HEK293T (cell line): ENCODE measurements around the gene VPS26B.

Experiments used
- CTCF ChIA-PET: fragments of 350-600 bp; formaldehyde crosslinking; extraction: SDS; loops from one replicate; lab custom pipeline; 2021; ENCODE audit warnings: antibody characterized with exemption, inconsistent platforms; lab: Yijun Ruan, JAX
- POLR2A ChIA-PET: fragments of 350-600 bp; formaldehyde crosslinking; extraction: SDS; loops from one replicate; lab custom pipeline; 2020; ENCODE audit warnings: antibody characterized with exemption, inconsistent platforms; lab: Yijun Ruan, JAX
- DNase-seq: peaks from one replicate; pipeline ENCODE4 v3.0.0; 2012; ENCODE audit warnings: mixed read lengths; ENCODE audit errors: extremely low spot score
- ARNT ChIP-seq: fragments of 450-650 bp; IDR thresholded peaks from 2 replicates; pipeline ENCODE4 v1.6.1; 2017; ENCODE audit warnings: mild to moderate bottlenecking
- BHLHE40 ChIP-seq: fragments of 450-650 bp; IDR thresholded peaks from 2 replicates; pipeline ENCODE4 v1.6.1; 2016; ENCODE audit warnings: mild to moderate bottlenecking, moderate library complexity, borderline replicate concordance
- CTBP1 ChIP-seq: fragments of 450-650 bp; IDR thresholded peaks from 2 replicates; pipeline ENCODE4 v1.6.1; 2016; ENCODE audit warnings: borderline replicate concordance
- ELF4 ChIP-seq: fragments of 450-650 bp; IDR thresholded peaks from 2 replicates; pipeline ENCODE4 v1.6.1; 2017; ENCODE audit warnings: antibody characterized with exemption
- FOXA1 ChIP-seq: fragments of 450-650 bp; IDR thresholded peaks from 2 replicates; pipeline ENCODE4 v1.6.1; 2016; ENCODE audit warnings: mild to moderate bottlenecking
- FOXK2 ChIP-seq: fragments of 450-650 bp; IDR thresholded peaks from 2 replicates; pipeline ENCODE4 v1.6.1; 2016; ENCODE audit warnings: mild to moderate bottlenecking
- FOXM1 ChIP-seq: fragments of 450-650 bp; IDR thresholded peaks from 2 replicates; pipeline ENCODE4 v1.6.1; 2017; ENCODE audit warnings: mild to moderate bottlenecking, borderline replicate concordance
- HDGF ChIP-seq: fragments of 450-650 bp; IDR thresholded peaks from 2 replicates; pipeline ENCODE4 v1.6.1; 2017; ENCODE audit warnings: antibody characterized with exemption, borderline replicate concordance
- L3MBTL2 ChIP-seq: fragments of 450-650 bp; conservative IDR thresholded peaks from 2 replicates; pipeline ENCODE4 v1.6.1; 2016; ENCODE audit warnings: mild to moderate bottlenecking
- LEF1 ChIP-seq: fragments of 450-650 bp; IDR thresholded peaks from 2 replicates; pipeline ENCODE4 v1.6.1; 2017; ENCODE audit warnings: mild to moderate bottlenecking, borderline replicate concordance
- NFRKB ChIP-seq: fragments of 450-650 bp; IDR thresholded peaks from 2 replicates; pipeline ENCODE4 v1.6.1; 2016; ENCODE audit warnings: mild to moderate bottlenecking, moderate library complexity
- SP1 ChIP-seq: fragments of 450-650 bp; IDR thresholded peaks from 2 replicates; pipeline ENCODE4 v1.6.1; 2017
- SUZ12 ChIP-seq: fragments of 450-650 bp; IDR thresholded peaks from 2 replicates; pipeline ENCODE4 v1.6.1; 2016; ENCODE audit warnings: mild to moderate bottlenecking
- TARDBP ChIP-seq: fragments of 450-650 bp; IDR thresholded peaks from 2 replicates; pipeline ENCODE4 v1.6.1; 2016
- ZNF384 ChIP-seq: fragments of 450-650 bp; IDR thresholded peaks from 2 replicates; pipeline ENCODE4 v1.6.1; 2016
- TF ChIP-seq, protein P1 (sequence below): fragments of 450-650 bp; IDR thresholded peaks from 2 replicates; pipeline ENCODE4 v1.6.1; 2016

Gene VPS26B

DNA sequence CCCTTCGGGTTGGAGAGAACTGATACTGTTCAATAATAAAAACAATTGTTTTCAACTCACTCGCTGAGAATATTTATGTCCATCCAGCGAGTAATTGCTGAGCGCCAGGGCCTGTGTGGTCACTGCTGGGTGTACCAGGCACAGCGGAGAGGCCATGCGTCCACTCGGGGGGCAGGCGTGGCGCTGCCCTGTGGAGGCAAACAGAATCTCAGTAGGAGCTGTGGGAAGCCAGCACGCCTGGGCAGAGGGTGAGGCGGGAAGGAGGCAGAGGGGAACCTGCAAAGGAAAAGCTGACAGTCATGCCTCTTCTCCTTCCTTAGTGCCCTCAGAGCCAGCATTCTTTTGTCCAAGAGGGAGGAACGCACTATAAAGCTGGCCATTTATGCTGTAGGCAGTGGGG is 63.1 kb downstream of the VPS26B start:
- POLR2A ChIA-PET: no interaction called here

GRCh38 chr11:134288486-134288885 is 64.0 kb downstream of the VPS26B start:
- DNase-seq: no peak
- ChIA-PET POLR2A (no interaction called here), CTCF (no interaction called here)
- TF ChIP-seq FOXA1 (no peak), SUZ12 (no peak), LEF1 (no peak), ELF4 (no peak), BHLHE40 (no peak), HDGF (no peak), CTBP1 (no peak), SP1 (no peak), FOXM1 (no peak), NFRKB (no peak), FOXK2 (no peak), ZNF384 (no peak), L3MBTL2 (no peak), ARNT (no peak), TARDBP (no peak)
- TF ChIP-seq, protein P1, sequence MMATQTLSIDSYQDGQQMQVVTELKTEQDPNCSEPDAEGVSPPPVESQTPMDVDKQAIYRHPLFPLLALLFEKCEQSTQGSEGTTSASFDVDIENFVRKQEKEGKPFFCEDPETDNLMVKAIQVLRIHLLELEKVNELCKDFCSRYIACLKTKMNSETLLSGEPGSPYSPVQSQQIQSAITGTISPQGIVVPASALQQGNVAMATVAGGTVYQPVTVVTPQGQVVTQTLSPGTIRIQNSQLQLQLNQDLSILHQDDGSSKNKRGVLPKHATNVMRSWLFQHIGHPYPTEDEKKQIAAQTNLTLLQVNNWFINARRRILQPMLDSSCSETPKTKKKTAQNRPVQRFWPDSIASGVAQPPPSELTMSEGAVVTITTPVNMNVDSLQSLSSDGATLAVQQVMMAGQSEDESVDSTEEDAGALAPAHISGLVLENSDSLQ: no peak

More for the DNA sequence above, 63.1 kb downstream of the VPS26B start:
- no peak for DNase-seq
- TF ChIP-seq TARDBP (no peak), FOXA1 (no peak), ZNF384 (no peak), ELF4 (no peak), CTBP1 (no peak), HDGF (no peak), SP1 (no peak), LEF1 (no peak), ARNT (no peak), L3MBTL2 (no peak)
- TF ChIP-seq, protein P1: no peak
- CTCF ChIA-PET: no interaction called here

GRCh38 chr11:134289167-134289566 is 64.7 kb downstream of the VPS26B start:
- DNase-seq: no peak
- TF ChIP-seq FOXK2 (no peak), SUZ12 (no peak), TARDBP (no peak), HDGF (no peak), ZNF384 (no peak), ARNT (no peak), FOXA1 (no peak), FOXM1 (no peak), L3MBTL2 (no peak), CTBP1 (no peak), ELF4 (no peak), NFRKB (no peak), BHLHE40 (no peak), LEF1 (no peak), SP1 (no peak)
- TF ChIP-seq, protein P1: no peak
- POLR2A ChIA-PET: no interaction called here
- CTCF ChIA-PET: no interaction called here

GRCh38 chr11:134289789-134290188 is 65.3 kb downstream of the VPS26B start:
- POLR2A ChIA-PET: no interaction called here
- CTCF ChIA-PET: no interaction called here
- TF ChIP-seq HDGF: no peak
- no peak for TF ChIP-seq L3MBTL2
- no peak for TF ChIP-seq SUZ12
- no peak for TF ChIP-seq LEF1
- no peak for TF ChIP-seq SP1
- TF ChIP-seq ARNT: no peak
- no peak for TF ChIP-seq FOXA1
- TF ChIP-seq TARDBP: no peak
- no peak for TF ChIP-seq CTBP1
- no peak for TF ChIP-seq BHLHE40
- no peak for TF ChIP-seq NFRKB
- no peak for TF ChIP-seq ELF4
- TF ChIP-seq FOXM1: no peak
- TF ChIP-seq ZNF384: no peak
- TF ChIP-seq, protein P1: no peak
- TF ChIP-seq FOXK2: no peak
- no peak for DNase-seq

DNA sequence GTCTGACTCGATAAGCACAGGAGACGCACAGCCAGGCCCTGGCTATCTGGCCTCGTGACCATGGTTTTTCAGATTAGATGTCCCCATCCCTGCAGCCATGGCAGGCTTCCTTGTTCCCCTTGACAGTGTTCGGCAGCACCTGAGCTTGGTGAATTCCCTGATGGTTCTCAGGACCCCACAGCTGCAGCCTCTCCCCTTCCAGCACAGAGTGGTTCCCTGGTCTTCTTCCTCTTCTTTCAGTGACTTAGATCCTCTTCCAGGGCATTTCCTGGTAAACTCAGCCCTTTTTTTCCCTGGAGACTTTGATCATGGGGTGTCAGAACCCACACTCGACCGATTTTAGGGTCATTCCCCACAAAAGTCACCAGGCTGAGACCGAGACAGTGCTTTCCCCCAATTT is 66.2 kb downstream of the VPS26B start:
- TF ChIP-seq, protein P1: no peak
- CTCF ChIA-PET: no interaction called here
- POLR2A ChIA-PET: no interaction called here

DNA sequence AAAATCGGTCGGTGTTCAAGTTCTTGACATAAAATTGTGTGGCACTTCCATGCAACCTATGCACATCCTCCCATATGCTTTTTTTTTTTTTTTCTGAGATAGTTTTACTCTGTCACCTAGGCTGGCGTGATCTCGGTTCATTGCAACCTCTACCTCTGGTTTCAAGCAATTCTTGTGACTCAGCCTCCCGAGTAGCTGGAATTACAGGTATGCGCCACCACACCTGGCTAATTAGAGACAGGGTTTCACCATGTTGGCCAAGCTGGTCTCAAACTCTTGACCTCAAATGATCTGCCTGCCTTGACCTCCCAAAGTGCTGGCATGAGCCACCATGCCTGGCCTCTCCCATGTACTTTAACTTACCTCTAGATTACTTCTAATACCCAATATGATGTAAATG is 66.7 kb downstream of the VPS26B start:
- ChIA-PET CTCF (no interaction called here), POLR2A (no interaction called here)
- TF ChIP-seq SUZ12 (no peak), SP1 (no peak), FOXA1 (no peak), L3MBTL2 (no peak), NFRKB (no peak), TARDBP (no peak), LEF1 (no peak), FOXM1 (no peak)
- no peak for DNase-seq

More for the DNA sequence above, 66.2 kb downstream of the VPS26B start:
- no peak for DNase-seq
